HL-60 (cell line): ENCODE data around the gene THRB.

Source experiments
- CTCF ChIP-seq: IDR thresholded peaks from one replicate; pipeline ENCODE4 v1.5.1; 2011; ENCODE audit warnings: low read length, control low read depth, inconsistent platforms; ENCODE audit not compliant: insufficient read depth
- POLR2AphosphoS5 ChIP-seq: IDR thresholded peaks from 2 replicates; pipeline ENCODE4 v1.6.1; 2012; ENCODE audit warnings: low read depth
- SPI1 ChIP-seq: IDR thresholded peaks from 2 replicates; pipeline ENCODE4 v1.6.1; 2012; ENCODE audit warnings: low read depth, mild to moderate bottlenecking, borderline replicate concordance

- no peak for TF ChIP-seq CTCF
- TF ChIP-seq SPI1 = no peak
- TF ChIP-seq POLR2AphosphoS5 = no peak
Observed at GRCh38 chr3:24526640-24527212, 32.1 kb upstream of the THRB start.
